ENCODE measurements around the gene BPIFB4.

BPIFB4 gene

DNA sequence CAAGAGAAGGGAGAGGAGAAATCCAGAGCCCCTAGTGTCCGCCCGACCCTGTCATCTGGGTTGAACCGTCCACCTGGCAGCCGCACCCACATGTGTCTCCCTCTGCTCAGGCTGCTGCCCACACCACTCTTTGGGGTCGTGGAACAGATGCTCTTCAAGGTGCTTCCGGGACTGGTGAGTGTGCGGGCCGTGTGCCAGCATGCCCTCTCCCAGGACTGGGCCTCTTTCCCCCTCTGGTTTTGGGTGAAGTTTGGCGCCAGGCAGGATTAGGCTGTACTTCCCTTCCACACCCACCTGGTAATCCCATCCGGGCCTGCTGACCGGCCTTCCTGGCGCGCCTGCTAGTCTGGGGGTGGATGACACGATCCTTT lies 17.8 kb upstream of the BPIFB4 start:
- no peak for DNase-seq (ENCODE audit: low read depth in 2 of 2, low spot score in 1 of 2)

DNA sequence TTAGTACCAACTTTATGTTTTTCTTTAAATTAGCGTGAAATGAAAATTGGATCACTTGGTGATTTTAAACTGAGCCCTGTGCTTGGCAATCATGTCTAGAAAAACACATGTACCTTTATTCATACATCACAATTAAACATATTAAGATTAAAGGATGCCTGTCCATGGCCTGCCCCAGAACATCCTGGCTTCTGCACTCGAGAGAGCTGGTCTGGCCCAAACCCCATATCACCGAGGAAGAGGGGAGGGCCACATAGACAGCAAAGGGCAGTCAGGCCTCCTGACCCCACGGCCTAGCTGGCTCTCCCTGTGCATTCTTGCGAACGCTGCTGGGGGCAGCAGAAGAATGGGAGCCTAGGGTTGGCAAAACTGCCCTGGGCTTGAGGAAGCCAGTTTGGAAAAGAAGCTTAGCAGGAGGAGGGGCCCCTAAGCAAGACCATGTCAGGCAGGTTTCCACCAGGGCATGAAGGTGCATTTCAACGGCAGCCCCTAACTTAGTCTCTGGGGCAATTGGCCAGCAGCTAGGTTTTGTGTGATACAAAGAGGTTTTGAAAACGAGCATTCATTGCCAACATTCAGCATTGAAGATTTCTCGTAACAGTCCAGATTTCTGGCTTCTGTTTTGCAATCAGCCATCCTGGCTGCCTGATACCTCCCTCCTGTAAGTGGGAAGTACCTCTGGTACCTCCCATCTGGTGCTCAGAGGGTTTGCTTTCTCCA lies 17.2 kb upstream of the BPIFB4 start:
- DNase-seq (ENCODE audit: low read depth in 2 of 2, low spot score in 1 of 2) = no peak

DNA sequence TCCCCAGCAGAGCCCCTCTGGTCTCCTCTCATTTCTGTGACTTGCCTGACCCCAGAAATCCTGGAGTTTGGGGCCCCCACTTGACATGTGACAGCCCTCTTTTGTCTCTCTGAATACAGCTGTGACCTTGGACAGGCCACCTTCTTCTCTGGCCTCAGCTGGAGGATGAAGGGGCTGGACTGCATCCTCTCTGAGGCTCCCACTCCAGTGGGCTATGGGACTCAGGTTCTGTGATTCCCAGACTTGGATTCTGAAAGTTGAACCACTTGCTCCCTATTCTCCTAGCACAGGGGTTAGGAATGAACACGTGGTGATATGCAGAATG lies 16.7 kb upstream of the BPIFB4 start:
- DNase-seq (ENCODE audit: low read depth in 2 of 2, low spot score in 1 of 2) = no peak

DNA sequence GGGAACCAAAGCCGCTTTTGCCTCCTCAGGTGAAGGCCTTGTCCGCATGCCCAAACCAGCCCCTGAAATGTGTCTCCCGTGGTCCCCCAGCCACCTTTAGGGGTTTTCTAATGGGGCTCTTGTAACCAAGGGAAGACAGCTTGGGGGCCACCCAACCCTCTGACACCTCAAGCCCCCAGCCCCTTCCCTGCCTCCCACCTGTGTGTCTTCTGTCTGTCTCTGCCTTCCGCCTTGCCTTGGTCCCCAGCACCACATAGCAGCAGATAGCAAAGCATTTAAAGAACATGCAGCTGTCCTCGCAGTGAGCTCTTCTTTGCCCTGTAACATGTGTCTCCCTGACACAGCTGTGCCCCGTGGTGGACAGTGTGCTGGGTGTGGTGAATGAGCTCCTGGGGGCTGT lies 16.2 kb upstream of the BPIFB4 start:
- no peak for DNase-seq (ENCODE audit: low read depth in 2 of 2, low spot score in 1 of 2)

DNA sequence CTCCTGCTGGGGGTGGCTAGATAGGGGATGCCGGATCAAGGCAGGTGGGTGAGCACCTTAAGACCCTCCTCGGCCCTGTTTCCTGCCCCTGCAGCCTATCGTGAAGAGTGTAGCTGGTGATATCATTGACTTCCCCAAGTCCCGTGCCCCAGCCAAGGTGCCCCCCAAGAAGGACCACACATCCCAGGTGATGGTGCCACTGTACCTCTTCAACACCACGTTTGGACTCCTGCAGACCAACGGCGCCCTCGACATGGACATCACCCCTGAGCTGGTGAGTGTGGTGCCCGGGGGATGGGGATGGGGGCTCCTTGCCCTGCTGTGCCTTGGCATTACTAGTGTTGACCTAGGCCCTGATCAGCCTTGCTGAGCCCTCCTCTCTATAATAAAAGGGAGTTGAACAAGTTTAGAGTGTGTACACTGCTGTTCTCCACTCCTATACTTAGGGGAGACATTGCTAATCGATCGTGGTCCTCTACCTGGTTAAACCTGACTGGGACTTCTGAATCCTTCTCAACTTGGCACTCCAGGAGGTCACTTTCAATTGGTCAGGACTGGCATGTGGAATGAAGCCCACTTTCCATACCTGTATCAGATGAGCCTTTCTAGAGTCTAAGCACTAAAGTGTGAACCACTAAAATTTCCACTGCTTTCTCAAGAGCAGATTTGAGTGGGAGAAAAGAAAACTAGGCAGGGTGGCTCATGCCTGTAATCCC lies 14.7 kb upstream of the BPIFB4 start:
- DNase-seq (ENCODE audit: low read depth in 2 of 2, low spot score in 1 of 2) = no peak

DNA sequence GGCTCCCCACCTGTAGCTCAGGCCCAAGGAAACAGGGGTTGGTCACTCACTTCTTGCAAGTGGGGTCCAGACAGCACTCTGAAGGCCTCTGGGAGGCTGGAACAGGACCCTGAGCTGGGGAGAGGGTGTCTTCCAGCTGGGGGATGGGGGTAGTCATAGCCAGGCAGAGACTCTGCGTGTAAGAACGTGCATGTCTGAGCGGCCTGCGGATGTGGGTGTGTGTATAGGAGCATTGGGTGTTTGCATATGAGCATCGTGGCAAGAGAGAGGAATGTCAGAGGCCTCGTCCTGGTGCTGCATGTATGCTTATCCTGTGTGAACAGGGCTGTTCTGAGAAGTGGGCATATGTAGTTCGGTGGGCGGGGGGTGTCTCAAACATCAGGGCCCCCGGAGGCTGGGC lies 13.7 kb upstream of the BPIFB4 start:
- no peak for DNase-seq (ENCODE audit: low read depth in 2 of 2, low spot score in 1 of 2)

DNA sequence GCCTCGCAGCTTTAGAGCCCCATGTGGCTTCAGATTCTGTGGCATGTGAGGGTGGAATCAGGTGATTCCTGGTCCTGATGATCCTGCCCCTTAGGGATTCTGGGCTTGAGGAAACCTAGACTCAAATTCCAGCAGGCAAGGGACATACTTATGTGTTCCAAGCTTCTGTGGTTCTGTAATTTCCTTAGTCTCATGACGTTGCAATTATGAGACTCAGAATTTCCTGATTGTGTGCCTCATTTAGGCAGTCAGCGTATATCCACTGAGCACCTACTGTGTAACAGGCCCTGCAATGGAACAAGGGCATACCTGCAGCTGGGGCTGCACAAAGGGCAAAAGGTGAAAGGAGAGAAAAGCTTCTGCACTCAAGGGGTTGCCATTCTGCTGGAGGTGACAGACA lies 11.6 kb upstream of the BPIFB4 start:
- DNase-seq (ENCODE audit: low read depth in 2 of 2, low spot score in 1 of 2) = no peak

DNA sequence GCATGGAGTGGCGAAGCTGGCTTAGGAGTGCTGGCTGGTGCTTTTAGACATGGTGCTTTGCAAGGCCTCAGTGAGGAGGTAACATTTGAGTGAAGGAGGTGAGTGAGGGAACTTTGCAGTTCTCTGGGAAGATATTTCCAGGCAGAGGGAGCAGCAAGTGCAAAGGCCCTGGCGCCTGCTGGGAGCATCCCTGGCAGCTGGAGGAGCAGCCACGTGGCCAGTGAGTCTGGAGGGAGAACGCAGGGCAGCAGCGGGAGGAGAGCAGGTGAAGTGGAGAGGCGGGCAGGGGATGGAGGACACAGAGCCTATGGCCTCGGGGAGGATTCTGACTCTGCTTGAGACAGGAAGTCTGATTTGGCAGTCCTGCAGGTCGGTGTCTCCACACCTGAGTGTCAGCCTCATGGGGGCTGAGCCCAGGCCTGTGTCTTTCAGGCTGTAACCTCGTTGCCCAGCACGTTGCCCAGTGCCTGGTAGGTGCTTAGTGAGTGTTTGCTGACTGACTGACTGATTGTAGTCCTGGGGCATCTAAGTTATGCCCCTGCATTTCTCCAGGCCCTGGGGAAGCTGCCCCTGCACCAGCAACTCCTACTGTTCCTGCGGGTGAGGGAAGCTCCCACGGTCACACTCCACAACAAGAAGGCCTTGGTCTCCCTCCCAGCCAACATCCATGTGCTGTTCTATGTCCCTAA lies 11.0 kb upstream of the BPIFB4 start:
- no peak for DNase-seq (ENCODE audit: low read depth in 2 of 2, low spot score in 1 of 2)

DNA sequence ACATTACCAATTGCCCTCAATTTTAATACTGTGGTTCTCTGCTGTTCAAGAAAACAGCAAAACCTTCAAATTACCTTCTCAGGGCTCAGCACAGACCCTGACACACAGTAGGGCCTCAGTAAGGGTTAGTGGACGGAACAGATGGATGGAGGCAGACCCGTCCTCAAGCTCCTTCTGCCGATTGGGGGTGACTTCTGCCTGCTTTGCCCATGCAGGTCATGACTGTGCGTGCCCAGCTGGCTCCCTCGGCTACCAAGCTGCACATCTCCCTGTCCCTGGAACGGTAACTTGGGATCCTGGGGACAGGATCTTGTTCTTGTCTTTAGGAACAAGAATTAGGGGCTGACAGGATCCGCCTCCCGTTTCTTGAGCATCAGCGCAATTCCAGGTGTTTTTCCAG lies 9.8 kb upstream of the BPIFB4 start:
- no peak for DNase-seq (ENCODE audit: low read depth in 2 of 2, low spot score in 1 of 2)

DNA sequence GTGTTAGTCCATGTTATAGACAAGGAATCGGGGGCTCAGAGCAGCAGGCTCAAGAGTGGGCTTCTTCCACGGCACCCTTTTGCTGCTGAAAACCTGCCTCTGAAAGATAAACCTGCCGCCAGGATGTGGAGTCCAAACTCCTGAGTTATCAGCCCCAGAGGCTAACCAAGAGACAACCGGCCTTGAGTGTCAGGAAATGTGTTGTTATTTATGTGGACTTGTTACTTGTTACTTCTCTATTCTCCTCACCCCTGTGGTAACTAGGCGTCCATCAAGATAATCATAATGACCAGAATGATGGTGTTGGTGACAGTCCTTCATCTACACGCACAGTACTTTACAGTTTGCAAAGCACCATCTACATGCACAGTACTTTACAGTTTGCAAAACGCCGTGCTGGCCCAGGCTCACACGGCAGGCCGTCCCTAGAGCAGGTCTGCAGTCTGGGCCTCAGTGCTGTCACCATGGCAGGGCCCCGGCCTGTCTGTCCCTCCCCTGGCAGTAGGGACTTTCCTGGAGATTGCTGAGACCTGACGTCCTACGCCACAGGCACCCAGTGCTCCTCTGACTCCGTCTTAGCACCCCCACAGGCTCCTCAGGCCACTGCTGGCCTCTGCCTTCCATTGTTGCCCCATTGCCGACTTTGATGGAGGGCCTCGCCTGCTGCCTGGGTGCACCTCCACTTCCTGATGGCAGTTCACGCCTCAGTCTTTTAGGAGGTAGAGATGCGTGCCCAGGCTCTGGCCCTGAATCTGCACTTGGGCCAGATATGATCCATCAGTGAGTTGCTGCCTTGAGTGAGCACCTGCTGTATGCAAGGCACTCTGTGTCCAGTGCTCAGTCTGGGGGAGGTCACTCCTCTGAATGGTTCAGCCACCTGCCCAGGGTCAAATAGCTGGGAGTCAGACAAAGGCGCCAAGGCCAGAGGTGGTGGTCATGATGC lies 9.1 kb upstream of the BPIFB4 start:
- no peak for DNase-seq (ENCODE audit: low read depth in 2 of 2, low spot score in 1 of 2)

DNA sequence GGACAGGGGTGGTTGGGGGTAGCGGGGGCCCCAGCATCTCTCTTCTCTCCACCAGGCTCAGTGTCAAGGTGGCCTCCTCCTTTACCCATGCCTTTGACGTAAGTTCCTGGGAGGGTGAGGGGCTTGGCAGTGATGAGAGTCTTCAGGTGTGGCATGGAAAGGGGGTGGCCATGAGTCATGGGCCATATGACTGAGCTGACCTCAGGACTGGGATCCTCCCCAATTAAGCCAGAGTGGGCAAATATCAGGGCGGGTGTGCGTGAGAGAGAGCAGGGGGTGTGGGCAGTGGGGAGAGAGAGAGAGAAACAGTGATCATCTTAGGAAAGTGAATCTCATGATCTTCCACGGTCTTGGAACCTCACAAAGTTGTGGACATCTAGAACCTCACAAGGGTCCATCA lies 8.2 kb upstream of the BPIFB4 start:
- no peak for DNase-seq (ENCODE audit: low read depth in 2 of 2, low spot score in 1 of 2)

DNA sequence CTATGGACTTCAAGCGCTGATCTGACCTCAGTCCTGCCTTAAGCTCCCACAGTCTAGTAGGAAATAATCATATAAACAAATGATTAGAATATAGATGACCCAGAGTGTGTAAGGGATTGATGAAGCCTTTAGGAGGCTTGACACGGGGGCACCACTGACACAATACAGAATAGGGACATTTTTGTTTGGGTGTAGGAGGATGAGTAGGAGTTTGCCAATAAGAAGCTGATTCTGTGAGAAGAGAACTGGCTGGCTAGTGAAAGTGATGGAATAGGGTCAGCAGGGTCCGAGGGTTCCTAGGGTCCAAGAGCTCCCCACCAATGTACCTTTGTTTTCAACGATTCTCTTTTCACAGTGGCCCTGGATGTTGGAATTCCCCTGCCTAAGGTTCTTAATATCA lies 7.1 kb upstream of the BPIFB4 start:
- DNase-seq (ENCODE audit: low read depth in 2 of 2, low spot score in 1 of 2) = no peak

DNA sequence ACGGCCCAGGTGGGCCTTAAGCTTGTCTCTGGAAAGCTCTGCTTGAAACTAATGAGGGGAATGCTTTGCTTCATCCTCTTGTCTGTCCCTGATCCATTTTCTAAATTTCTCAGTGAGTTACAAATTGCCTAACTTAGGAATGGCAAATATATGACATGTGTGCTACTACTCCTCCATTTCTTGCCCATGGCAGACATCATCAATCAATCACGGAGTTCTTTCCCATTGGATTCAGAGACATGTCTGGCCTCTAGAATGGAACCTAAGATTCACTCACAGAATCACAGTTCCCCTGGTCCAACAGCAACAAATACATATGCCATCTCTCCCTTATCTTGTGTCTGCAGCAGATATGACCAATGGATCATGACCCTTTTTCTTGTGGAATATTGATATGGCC lies 6.6 kb upstream of the BPIFB4 start:
- no peak for DNase-seq (ENCODE audit: low read depth in 2 of 2, low spot score in 1 of 2)

DNA sequence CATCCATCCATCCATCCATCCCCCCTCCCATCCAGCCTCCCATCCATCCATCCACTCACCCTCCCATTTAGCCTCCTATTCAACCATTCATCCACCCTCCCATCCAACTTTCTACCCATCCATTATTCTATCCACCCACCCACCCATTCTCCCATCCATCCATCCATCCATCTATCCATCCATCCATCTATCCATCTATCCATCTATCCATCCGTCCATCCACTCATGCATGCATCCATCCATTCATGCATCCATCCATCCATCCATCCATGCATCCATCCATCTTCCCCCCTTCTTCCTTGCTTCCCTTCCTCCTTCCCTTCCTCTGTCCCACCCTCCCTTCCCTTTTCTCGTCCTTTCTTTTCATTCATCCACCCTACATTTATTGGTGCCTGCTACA lies 4.8 kb upstream of the BPIFB4 start:
- no peak for DNase-seq (ENCODE audit: low read depth in 2 of 2, low spot score in 1 of 2)

DNA sequence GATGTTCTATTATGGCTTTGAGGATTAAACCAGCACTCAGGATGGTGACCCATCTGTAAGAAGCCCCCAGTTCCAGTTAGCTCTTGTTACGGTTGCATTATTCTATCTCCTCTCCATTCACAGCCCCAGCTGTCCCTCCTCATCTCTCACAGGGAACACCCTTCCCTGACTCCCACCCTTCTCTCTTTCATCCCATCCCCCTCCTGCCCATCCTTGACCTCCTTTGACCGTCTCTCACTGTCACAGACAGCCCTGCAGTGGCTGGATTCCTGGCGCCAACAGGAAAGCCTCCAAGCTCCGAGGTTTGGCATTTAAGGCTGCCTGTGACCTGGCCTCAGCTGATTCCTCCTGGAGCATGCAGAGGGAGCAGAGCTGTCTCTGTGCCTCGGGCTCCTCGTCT lies 4.2 kb upstream of the BPIFB4 start:
- DNase-seq (ENCODE audit: low read depth in 2 of 2, low spot score in 1 of 2) = no peak

DNA sequence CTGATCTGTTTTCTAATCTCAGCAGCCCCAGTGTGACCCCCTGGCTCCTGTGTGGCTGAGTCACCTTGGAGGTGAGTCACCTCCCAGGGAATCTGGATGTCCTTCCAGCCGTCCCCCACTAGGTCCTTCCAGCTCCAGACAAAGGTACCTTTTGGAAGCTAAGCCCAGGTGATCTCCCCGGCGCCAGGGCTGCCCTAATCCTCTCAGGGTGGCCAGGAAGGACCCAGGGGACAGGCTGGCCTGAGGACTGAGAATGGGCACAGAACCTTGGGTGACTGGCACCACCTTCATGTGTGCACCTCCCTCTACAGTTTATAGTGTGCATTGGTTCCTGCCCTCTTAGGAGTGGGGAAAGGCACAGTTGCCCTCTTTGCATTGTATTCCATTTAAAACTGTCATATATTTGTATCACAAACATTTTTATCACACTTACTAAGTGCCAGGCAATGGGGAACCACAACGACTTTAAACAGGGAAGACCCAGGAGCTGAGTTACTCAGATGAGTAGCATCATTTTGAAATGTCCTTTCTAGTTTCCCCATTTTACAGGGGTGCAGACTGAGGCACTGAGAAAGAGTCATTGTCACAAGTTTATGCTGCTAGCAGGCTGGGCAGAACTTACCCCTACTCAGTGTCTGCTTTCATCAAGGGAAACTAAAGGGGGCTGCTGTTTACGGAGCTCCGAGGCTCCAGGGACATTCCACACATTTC lies 2.6 kb upstream of the BPIFB4 start:
- DNase-seq (ENCODE audit: low read depth in 2 of 2, low spot score in 1 of 2) = no peak

DNA sequence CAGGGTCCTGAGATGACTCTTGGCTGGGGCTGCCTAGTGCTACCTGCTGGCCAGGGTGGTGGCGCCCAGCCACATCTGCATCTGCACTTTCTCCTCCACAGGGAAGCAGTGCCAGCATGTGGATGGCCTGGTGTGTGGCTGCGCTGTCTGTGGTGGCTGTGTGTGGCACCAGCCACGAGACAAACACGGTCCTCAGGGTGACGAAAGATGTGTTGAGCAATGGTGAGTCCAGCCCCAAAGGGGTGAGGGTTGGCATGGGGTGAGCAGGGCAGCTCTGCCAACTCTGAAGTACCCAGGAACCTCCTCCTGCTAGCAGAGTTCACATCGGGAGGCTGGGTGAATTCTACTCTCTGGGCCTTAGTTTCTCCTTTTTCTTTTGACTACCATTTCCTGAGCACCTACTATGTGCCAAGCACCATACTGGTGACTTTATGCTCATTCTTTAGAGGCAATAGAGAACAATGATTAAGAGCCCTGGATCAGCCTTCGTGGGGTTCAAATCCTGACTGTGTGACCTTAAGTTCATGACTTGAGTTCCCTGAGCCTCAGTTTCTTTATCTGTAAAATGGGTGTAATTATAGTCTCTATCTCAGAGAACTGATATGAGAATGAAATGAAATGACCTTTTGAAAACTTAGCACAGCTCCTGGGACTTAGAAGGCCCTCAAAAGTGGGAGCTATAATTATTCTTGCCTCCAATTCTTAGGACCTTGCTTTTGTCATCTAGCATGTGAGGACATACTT lies 2.1 kb downstream of the BPIFB4 start:
- DNase-seq (ENCODE audit: low read depth in 2 of 2, low spot score in 1 of 2) = no peak

DNA sequence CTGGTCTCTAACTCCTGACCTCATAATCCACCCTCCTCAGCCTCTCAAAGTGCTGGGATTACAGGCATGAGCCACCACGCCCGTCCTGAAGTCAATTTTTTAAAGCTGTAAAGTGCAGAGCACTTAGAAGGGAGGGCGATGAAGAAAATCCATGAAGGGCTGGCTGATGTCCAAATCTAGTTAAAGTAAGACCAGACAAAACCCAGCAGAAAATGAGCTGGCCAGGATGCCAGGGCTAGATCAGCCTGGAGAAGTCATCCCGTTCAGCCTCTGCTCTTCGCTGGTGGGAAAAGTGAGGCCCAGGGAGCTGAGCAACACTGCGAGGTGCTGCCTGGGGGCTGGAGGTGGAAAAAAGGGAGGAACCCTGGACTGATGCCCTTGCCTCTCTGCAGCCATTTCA lies 3.1 kb downstream of the BPIFB4 start:
- DNase-seq (ENCODE audit: low read depth in 2 of 2, low spot score in 1 of 2) = no peak

DNA sequence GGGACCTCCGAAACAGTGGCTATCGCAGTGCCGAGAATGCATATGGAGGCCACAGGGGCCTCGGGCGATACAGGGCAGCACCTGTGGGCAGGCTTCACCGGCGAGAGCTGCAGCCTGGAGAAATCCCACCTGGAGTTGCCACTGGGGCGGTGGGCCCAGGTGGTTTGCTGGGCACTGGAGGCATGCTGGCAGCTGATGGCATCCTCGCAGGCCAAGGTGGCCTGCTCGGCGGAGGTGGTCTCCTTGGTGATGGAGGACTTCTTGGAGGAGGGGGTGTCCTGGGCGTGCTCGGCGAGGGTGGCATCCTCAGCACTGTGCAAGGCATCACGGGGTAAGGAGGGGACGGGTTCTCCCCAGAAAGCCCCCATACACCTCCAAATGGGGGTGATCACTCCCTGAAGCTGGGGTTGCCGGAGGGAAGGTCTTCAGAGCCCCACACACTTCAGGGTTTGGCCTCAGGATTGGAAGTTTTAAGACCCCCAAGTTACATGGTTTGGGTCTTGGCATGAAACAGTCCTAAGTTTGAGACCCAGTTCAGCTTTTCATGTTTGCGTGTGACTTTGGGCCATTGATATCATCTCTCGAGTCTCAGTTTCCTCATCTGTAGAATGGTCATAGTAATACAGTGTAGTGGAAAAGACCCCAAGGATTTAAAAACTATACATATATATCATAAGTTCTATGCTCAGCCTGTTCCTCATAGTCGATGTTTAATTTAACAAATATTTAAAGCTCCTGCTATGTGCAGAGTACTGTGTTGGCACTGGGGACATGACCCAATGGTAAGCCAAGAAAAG lies 4.3 kb downstream of the BPIFB4 start:
- no peak for DNase-seq (ENCODE audit: low read depth in 2 of 2, low spot score in 1 of 2)
